HepG2 (cell line): Measurements from ENCODE around the gene RFFL. TPM values are rescaled to one million over a fixed set of nuclear protein-coding genes. Genes with fewer than 3 reads are reported as not detected.

ENCODE experiments used
- DMAP1 ChIP-seq: IDR thresholded peaks from 2 replicates; pipeline ENCODE4 v1.6.1; 2016
- ELF1 ChIP-seq: sonication (generic); formaldehyde crosslinking; IDR thresholded peaks from 2 replicates; pipeline ENCODE4 v1.4.0; 2020; ENCODE audit warnings: missing genetic modification reagents
- EZH2 ChIP-seq: conservative IDR thresholded peaks from 2 replicates; pipeline ENCODE4 v1.6.1; 2012; ENCODE audit warnings: mild to moderate bottlenecking, low read depth, low read length, moderate library complexity
- GATAD1 ChIP-seq: IDR thresholded peaks from 2 replicates; pipeline ENCODE4 v1.6.1; 2016; ENCODE audit warnings: missing genetic modification reagents, missing compliant biosample characterization
- KLF6 ChIP-seq: IDR thresholded peaks from 2 replicates; pipeline ENCODE4 v1.8.0; 2016; ENCODE audit warnings: missing biosample characterization, missing genetic modification reagents
- MZF1 ChIP-seq: sonication (generic); formaldehyde crosslinking; IDR thresholded peaks from 2 replicates; pipeline ENCODE4 v1.8.1; 2023; ENCODE audit warnings: mild to moderate bottlenecking, missing genetic modification reagents, borderline replicate concordance
- POLR2AphosphoS5 ChIP-seq: IDR thresholded peaks from 2 replicates; pipeline ENCODE4 v1.6.1; 2012; ENCODE audit warnings: low read depth, low read length
- RARA ChIP-seq: IDR thresholded peaks from 2 replicates; pipeline ENCODE4 v1.6.1; 2016; ENCODE audit warnings: missing genetic modification reagents, missing compliant biosample characterization
- SETDB1 ChIP-seq: sonication (generic); formaldehyde crosslinking; IDR thresholded peaks from 2 replicates; pipeline ENCODE4 v1.5.1; 2020; ENCODE audit warnings: missing genetic modification reagents, mild to moderate bottlenecking, borderline replicate concordance
- SRSF1 ChIP-seq: fragments of 200-400 bp; formaldehyde crosslinking; optimal IDR thresholded peaks from 2 replicates; pipeline ENCODE3; 2017; ENCODE audit warnings: mild to moderate bottlenecking, low read depth, low read length, moderate library complexity
- TBX2 ChIP-seq: sonication (generic); formaldehyde crosslinking; IDR thresholded peaks from 2 replicates; pipeline ENCODE4 v1.5.0; 2020; ENCODE audit warnings: missing genetic modification reagents, mild to moderate bottlenecking, borderline replicate concordance
- TBX3 ChIP-seq: fragments of 450-650 bp; IDR thresholded peaks from 2 replicates; pipeline ENCODE4 v1.6.1; 2017; ENCODE audit warnings: antibody characterized with exemption, mild to moderate bottlenecking, inconsistent platforms, borderline replicate concordance
- TEAD3 ChIP-seq: optimal IDR thresholded peaks from 2 replicates; pipeline ENCODE3; 2016; ENCODE audit warnings: borderline replicate concordance
- THAP11 ChIP-seq: IDR thresholded peaks from 2 replicates; pipeline ENCODE4 v1.6.1; 2016; ENCODE audit warnings: missing biosample characterization, missing genetic modification reagents
- YEATS4 ChIP-seq: sonication (generic); formaldehyde crosslinking; IDR thresholded peaks from 2 replicates; pipeline ENCODE4 v1.4.0; 2020; ENCODE audit warnings: missing genetic modification reagents, borderline replicate concordance
- ZNF432 ChIP-seq: sonication (generic); formaldehyde crosslinking; IDR thresholded peaks from 2 replicates; pipeline ENCODE4 v1.5.0; 2020; ENCODE audit warnings: missing genetic modification reagents, mild to moderate bottlenecking, borderline replicate concordance
- ZNF891 ChIP-seq: sonication (generic); formaldehyde crosslinking; IDR thresholded peaks from 2 replicates; pipeline ENCODE4 v1.5.0; 2020; ENCODE audit warnings: mild to moderate bottlenecking, missing genetic modification reagents
- ZSCAN29 ChIP-seq: sonication (generic); formaldehyde crosslinking; conservative IDR thresholded peaks from 2 replicates; pipeline ENCODE4 v1.4.0; 2020; ENCODE audit warnings: mild to moderate bottlenecking, missing genetic modification reagents
- polyA plus RNA-seq, 8 experiments: library from polyadenylated mRNA; depleted of rRNA in 3 of 8; stranded (reverse) in 7 of 8; unstranded in 1 of 8; fragments of >200 nt; fragmentation: Illumina TruSeq in 4 of 8; extraction: Trizol in 4 of 8; gene quantifications; 2 replicates each; pipeline versions ENCODE4 v1.2.1 to v1.2.3, GENCODE V29; 2011 to 2016; ENCODE audit warnings: low read depth in 4 of 8, missing spikeins in 1 of 8, mixed read lengths in 1 of 8; ENCODE audit not compliant: insufficient read depth in 1 of 8
- total RNA-seq, 5 experiments: library from RNA; depleted of rRNA; stranded (reverse); fragments of >200 nt; fragmentation: Illumina TruSeq; extraction: Trizol; gene quantifications; 2 replicates each; pipeline ENCODE4 v1.2.3, GENCODE V29; 2016; ENCODE audit warnings: low read depth in 1 of 5
- TF ChIP-seq, protein P1 (sequence below): sonication (generic); formaldehyde crosslinking; IDR thresholded peaks from 2 replicates; pipeline ENCODE4 v1.9.0; 2022; ENCODE audit warnings: missing genetic modification reagents, mild to moderate bottlenecking, borderline replicate concordance
- TF ChIP-seq, protein P2 (sequence below): sonication (generic); formaldehyde crosslinking; IDR thresholded peaks from 2 replicates; pipeline ENCODE4 v1.4.0; 2020; ENCODE audit warnings: missing genetic modification reagents, low read depth, mild to moderate bottlenecking, borderline replicate concordance
- TF ChIP-seq, protein P3 (sequence below): sonication (generic); formaldehyde crosslinking; IDR thresholded peaks from 2 replicates; pipeline ENCODE4; 2020; ENCODE audit warnings: missing genetic modification reagents, mild to moderate bottlenecking, borderline replicate concordance
- TF ChIP-seq, protein P4 (sequence below): sonication (generic); formaldehyde crosslinking; IDR thresholded peaks from 2 replicates; pipeline ENCODE4 v1.9.0; 2021; ENCODE audit warnings: missing genetic modification reagents, borderline replicate concordance
- TF ChIP-seq, protein P5 (sequence below): sonication (generic); formaldehyde crosslinking; IDR thresholded peaks from 2 replicates; pipeline ENCODE4 v1.4.0; 2020; ENCODE audit warnings: missing genetic modification reagents

The RFFL gene
- total and polyA plus RNA-seq, 2 of the 13 experiments (the other 11 are each of a cell fraction or from before 2014, with no cell fraction given) = 24.3 to 48.6 TPM

DNA sequence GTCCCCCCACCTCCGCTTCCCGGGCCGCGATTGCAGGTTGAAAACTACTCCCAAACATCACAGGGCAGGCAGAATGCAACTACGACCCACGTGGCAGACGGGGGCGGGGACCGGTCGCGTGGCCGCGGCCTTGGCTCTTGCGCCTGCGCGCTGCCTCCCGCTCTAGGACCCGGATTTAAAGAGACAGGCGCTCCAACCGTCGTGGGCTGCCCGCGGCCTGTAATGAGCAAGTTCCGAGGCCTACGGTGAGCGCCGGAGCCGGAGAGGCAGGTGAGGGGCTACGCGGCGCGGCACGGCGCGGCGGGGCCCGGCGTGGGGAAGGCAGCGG is 83.2 kb downstream of the RFFL start, which contains the start of gene LIG3 (continued):
- TF ChIP-seq, protein P1, sequence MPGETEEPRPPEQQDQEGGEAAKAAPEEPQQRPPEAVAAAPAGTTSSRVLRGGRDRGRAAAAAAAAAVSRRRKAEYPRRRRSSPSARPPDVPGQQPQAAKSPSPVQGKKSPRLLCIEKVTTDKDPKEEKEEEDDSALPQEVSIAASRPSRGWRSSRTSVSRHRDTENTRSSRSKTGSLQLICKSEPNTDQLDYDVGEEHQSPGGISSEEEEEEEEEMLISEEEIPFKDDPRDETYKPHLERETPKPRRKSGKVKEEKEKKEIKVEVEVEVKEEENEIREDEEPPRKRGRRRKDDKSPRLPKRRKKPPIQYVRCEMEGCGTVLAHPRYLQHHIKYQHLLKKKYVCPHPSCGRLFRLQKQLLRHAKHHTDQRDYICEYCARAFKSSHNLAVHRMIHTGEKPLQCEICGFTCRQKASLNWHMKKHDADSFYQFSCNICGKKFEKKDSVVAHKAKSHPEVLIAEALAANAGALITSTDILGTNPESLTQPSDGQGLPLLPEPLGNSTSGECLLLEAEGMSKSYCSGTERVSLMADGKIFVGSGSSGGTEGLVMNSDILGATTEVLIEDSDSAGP = peak; percentile 100
- TF ChIP-seq POLR2AphosphoS5 = peak; percentile 85
- TF ChIP-seq SRSF1 = no peak
- peak; percentile 79 for TF ChIP-seq YEATS4 (CRISPR knock-in tag)
- no peak for TF ChIP-seq EZH2
- TF ChIP-seq, protein P2, sequence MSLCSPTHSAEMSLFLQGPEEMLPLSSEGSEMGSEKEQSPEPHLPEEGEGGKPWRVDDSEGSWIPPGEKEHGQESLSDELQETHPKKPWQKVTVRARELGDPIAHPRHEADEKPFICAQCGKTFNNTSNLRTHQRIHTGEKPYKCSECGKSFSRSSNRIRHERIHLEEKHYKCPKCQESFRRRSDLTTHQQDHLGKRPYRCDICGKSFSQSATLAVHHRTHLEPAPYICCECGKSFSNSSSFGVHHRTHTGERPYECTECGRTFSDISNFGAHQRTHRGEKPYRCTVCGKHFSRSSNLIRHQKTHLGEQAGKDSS (CRISPR knock-in tag) = no peak
- TF ChIP-seq RARA (CRISPR knock-in tag) = 0 out of 2 replicates have a peak, but pooled peaks have one; percentile 36
- 0 out of 2 replicates have a peak, but pooled peaks have one; percentile 10 for TF ChIP-seq ZNF891 (CRISPR knock-in tag)
- 0 out of 2 replicates have a peak, but pooled peaks have one; percentile 15 for TF ChIP-seq ZSCAN29 (CRISPR knock-in tag)
- no peak for TF ChIP-seq SETDB1 (CRISPR knock-in tag)
- TF ChIP-seq TBX2 (CRISPR knock-in tag) = peak; percentile 2; the same call in 1 of the 2 replicates
- TF ChIP-seq THAP11 = peak; percentile 67
- peak; percentile 96 for TF ChIP-seq DMAP1 (CRISPR knock-in tag)
- TF ChIP-seq, protein P3, sequence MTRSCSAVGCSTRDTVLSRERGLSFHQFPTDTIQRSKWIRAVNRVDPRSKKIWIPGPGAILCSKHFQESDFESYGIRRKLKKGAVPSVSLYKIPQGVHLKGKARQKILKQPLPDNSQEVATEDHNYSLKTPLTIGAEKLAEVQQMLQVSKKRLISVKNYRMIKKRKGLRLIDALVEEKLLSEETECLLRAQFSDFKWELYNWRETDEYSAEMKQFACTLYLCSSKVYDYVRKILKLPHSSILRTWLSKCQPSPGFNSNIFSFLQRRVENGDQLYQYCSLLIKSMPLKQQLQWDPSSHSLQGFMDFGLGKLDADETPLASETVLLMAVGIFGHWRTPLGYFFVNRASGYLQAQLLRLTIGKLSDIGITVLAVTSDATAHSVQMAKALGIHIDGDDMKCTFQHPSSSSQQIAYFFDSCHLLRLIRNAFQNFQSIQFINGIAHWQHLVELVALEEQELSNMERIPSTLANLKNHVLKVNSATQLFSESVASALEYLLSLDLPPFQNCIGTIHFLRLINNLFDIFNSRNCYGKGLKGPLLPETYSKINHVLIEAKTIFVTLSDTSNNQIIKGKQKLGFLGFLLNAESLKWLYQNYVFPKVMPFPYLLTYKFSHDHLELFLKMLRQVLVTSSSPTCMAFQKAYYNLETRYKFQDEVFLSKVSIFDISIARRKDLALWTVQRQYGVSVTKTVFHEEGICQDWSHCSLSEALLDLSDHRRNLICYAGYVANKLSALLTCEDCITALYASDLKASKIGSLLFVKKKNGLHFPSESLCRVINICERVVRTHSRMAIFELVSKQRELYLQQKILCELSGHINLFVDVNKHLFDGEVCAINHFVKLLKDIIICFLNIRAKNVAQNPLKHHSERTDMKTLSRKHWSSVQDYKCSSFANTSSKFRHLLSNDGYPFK (CRISPR knock-in tag) = no peak; the same call in 1 of the 2 replicates
- peak; percentile 70 for TF ChIP-seq GATAD1 (CRISPR knock-in tag)
- no peak for TF ChIP-seq KLF6 (CRISPR knock-in tag)
- TF ChIP-seq ZNF432 = no peak
- TF ChIP-seq, protein P4, sequence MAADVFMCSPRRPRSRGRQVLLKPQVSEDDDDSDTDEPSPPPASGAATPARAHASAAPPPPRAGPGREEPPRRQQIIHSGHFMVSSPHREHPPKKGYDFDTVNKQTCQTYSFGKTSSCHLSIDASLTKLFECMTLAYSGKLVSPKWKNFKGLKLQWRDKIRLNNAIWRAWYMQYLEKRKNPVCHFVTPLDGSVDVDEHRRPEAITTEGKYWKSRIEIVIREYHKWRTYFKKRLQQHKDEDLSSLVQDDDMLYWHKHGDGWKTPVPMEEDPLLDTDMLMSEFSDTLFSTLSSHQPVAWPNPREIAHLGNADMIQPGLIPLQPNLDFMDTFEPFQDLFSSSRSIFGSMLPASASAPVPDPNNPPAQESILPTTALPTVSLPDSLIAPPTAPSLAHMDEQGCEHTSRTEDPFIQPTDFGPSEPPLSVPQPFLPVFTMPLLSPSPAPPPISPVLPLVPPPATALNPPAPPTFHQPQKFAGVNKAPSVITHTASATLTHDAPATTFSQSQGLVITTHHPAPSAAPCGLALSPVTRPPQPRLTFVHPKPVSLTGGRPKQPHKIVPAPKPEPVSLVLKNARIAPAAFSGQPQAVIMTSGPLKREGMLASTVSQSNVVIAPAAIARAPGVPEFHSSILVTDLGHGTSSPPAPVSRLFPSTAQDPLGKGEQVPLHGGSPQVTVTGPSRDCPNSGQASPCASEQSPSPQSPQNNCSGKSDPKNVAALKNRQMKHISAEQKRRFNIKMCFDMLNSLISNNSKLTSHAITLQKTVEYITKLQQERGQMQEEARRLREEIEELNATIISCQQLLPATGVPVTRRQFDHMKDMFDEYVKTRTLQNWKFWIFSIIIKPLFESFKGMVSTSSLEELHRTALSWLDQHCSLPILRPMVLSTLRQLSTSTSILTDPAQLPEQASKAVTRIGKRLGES (CRISPR knock-in tag) = 0 out of 2 replicates have a peak, but pooled peaks have one; percentile 38
- TF ChIP-seq TEAD3 (CRISPR knock-in tag) = peak; percentile 41
- TF ChIP-seq TBX3 = no peak
- peak; percentile 57; the same call in 1 of the 2 replicates for TF ChIP-seq ELF1 (CRISPR knock-in tag)
- TF ChIP-seq, protein P5, sequence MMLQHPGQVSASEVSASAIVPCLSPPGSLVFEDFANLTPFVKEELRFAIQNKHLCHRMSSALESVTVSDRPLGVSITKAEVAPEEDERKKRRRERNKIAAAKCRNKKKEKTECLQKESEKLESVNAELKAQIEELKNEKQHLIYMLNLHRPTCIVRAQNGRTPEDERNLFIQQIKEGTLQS (CRISPR knock-in tag) = peak; percentile 18; the same call in 1 of the 2 replicates
- no peak for TF ChIP-seq MZF1 (CRISPR knock-in tag)
